T1000 (cell line): ENCODE measurements around the gene MLLT10.
A peak's percentile ranks its signal among the peaks of the same experiment; 100 is the strongest.

Experiments
- DNase-seq: peaks from one replicate; lab custom pipeline; 2025; ENCODE audit warnings: mixed read lengths; lab: John Stamatoyannopoulos, UW

The MLLT10 gene

GRCh38 chr10:21516242-21517131 lies 17.5 kb upstream of the MLLT10 start:
- peak; percentile 99 for DNase-seq

DNA sequence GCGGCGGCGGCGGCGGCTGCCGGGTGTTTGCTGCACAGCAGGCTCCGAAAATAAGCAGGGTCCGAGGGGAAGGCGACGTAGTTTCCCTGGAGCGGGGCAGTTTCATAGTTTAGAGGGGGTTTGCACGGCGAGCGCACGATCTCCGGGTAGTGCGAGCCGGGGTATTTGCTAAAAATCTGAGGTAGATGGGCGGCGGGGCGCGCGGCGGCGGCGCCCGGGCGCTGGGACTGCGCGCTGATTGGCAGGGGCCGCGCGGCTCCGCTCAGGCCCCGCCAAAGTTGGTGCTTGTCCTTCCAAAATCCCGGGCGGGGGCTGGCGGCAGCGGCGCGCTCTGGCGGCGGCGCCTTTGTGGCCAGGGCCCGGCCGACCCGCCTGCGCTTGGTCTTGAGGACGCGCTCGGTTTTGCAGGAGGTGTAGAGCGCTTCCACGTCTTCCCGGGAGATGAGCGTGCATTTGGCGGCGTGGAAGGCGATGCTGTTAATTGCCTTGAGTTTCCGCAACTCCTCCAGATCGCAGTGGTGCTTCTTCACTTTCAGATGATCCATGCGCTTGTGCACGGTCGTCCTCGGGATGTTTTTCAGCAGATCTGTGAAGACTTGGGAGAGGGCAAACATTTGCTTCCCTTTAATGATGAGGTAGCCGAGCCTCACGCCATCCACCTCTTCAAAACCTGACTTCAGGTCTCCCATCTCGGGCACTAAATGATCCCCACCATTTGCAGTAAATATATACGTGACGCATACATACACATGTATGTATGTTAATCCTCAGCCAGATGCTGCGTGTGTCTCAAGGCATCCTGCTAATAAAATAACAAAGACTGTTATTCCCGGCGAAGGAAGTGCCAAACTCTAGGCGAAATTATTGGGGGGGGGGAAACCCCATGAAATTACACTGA lies 16.6 kb upstream of the MLLT10 start:
- DNase-seq: peak; percentile 97

DNA sequence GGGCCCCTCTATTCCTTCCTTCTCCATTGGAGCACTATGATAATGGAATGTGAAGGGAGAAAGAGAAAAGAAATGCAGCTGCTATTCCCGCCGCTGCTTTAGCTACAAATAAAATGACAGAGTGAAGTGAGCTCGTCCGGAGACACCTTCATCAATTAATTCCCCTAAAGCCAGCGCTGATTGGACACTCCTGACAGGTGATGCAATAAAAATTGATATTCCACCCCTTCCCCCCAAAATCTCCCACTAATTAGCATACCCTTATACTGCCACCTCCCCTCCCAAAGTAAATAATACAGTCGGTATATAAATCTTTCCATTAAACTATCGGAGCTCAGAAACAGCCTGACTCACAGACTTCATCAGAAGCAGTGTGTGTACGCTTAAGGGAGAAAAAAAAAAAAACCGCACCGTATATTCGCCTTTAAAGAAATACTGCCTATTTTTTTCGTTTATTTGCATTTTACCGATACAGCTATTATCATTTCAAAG lies 15.8 kb upstream of the MLLT10 start:
- no peak for DNase-seq

DNA sequence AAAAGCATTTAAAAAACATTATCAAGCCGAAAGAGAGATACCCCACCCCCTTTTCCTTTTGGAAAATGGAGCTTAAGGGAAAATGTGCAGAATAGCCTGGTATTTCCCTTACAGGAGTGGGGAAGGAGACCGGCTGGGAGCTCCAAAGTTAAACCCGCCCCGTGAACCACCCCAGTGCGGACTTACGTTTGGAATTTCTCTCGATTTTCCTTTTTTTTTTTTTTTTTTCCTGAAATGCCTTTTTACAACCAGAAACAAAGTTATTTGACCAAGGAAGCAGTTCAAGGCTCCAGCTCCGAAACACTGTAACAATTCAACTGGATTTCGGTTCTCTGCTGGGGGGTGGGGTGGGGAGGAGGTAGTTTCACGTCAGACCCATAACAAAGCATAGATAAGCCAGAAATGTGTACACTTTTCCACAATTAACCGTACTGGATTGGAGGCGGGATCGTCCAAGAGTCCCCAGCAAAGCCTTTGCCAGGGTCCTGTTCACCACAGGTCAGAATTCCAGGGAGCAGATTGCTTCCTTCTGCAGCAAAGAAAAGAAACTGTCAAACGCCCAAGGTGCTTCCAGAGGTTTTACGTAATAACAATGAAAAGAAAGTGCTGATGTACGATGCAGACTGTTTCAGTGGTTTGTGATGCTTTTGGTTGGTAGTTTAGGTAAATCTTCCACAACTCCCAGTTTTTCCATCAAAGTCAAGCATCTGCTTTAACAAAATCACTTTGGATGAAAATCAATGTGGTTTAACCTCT lies 15.2 kb upstream of the MLLT10 start:
- no peak for DNase-seq

DNA sequence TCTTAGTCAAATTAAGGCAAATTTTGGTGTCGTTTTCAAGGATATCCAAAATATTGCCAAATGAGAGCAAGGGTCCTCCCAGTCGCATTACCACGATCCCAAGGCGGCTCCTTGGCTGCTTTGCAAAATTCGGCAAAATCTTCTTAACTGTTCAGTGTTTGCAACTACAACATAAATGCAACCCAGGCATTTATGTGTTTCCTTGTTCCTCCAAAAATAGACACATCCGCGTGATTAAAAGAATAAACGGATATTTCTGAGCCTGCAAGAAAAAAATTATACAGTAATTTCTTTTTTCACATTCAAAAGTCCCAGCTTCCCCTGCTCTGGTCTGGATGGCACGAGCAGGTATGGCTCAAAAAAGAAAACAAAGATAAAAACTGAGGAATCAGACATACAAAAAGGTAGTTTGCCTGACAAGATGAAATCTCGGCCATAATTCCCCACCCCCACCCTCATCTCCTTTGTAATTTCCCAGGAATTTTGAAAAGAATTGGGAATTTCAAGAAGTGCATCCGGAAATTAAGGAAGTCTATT lies 14.6 kb upstream of the MLLT10 start:
- DNase-seq: no peak

DNA sequence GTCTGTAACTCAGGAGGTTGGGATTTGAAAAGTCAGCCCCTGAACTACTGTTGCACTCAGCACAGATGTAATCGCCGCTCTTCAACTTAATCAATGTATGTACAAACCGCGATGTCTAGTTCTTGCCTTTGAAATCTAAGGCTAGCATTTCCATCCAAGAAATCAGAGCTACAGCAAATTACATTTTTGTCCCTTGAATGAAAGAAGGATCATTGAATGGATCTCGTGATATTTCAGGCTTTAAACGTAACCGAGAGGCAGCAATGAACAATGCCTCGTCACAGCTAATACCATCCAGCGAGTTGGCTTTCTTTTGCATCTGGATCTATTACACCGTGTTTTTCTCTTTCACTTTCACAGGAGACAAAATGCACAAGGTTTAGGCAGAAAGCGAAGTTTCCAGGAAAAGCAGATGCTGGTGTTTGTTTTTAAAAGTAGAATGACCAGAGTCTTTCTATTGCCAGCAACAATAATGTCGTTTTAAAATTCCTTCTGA lies 14.0 kb upstream of the MLLT10 start:
- DNase-seq: no peak

- no peak for DNase-seq
Observed at GRCh38 chr10:21520509-21520908, 13.5 kb upstream of the MLLT10 start.

DNA sequence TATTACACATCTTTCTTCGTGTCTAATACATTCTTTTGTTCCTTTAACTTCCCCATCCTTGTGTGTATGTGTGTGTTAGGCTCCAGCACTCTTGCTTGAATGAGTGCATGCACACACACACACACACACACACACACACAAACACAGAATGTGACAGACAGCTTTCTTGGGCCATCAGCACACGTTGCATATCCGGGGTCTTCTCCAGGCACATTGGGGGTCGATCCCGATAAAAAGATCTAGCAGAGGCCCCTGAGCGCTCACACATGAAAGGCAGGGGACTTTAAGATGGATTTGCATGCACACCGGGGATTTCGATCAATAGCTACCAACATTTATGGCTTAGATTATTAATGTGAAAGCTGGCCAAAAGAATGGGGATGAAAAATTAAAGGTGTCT lies 13.1 kb upstream of the MLLT10 start:
- DNase-seq: no peak

DNA sequence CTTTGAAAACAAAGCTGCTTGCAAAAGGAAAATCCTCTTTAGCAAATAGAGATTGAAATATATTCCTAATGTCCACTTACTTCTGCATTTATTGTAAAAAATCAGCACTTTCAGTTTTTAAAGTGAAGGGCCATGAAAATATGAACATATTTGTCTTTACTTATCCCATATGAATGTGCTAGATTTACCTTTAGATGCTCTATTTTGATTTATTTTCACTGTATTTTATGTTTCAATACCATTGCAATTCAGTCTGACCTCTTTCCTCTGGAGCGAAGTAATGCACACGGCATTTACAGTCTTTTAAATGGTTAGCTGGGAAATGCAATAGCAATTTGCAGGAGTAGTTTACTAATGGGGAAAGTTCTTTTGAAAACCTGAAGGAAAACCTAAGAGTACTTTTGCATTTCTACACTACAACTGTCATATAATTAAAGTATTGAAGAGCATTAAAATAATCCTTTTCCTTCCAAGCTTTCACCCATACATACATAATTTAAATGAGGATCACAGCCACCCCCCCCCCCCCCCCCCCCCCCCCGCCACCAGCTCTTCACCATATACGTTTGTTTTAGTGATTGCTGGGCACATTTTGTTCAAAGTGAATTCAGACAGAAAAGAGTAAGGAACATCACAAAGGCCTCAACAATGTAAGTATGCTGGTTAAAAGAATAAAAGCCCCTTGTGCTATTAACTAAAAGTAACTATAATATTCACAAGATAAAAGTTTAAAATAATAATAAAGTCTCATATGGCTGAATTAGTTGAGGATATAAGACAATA lies 12.1 kb upstream of the MLLT10 start:
- no peak for DNase-seq

- no peak for DNase-seq
Observed at GRCh38 chr10:21522631-21523406, 11.2 kb upstream of the MLLT10 start.

DNA sequence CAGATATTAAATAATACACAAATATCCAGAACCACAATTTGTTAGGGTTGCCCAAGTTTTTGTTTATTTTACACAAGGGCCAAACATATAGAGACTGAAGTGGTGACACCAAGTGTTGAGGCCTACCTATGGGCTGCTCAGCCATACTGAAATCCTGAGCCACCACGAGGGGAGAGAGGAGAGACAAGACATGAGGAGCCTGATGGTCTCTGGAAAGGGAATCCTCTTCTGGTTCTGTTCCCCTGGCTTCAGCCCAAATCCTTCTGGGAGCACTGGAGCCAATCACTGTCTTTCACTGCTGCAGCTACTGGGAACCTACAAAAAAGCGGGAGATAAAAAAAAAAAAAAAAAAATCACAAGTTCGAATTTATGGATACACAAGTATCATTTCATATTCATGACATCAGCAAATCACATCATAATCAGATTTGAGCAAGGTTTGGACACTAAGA lies 10.4 kb upstream of the MLLT10 start:
- no peak for DNase-seq

DNA sequence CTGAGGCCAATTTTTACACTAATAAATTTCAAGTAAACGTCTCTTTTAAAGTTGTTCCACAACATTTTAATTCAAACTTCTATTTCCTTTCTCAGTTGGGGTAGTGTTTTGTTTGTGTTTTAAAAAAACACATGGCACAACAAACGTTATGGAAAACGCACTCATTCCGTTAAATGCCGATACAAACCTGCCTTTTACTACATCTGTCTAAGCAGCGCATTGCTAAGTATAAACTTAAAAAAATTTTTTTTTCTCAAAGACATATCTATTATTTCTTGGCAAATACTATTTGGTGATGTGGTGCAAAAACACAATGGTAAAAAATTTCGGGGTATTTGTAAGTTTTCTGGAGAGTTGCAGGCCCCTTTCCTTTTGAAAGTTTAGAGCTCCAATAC lies 9.9 kb upstream of the MLLT10 start:
- DNase-seq: no peak

DNA sequence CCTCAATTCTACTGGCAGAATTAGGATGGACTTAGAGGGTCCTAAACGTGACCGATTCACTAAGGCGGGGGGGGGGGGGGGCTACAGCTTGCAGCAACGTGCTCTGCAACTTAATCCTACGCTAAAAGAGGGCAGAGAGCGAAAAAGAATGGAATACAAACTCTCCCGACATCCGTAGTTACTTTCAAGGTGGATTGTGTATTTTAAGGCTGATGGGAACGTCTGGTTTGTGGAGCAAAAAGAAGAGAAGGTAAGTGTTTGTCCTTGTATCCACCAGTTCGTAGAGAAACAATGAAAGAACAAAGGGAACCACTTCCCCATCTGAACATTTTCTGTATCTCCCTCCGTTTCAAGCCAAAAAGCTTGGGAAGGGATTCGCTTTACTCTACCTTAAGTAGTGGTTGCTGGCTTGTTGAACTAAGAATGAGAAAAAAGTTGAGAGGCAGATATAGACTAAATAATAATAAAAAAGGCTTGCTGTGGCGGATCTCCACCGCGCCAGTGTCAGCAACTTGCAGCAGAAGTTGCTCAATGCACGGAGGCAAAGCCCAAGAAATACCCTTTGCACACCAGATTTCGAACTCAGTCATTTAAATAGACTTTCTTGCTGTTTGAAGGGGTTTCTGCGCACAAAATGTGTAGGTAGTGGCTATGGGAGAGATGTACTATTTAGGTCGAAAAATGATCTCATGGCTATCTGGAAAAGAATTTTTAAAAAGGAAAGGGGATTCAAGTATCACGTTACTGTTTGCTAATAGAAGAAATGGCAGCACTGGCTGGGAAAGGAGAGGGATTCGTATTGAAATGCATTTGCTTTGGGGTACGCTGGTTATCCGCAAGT lies 9.3 kb upstream of the MLLT10 start:
- no peak for DNase-seq

- peak; percentile 99 for DNase-seq
Observed at GRCh38 chr10:21525367-21526187, 8.5 kb upstream of the MLLT10 start, which contains the start of gene SKIDA1. Gene SKIDA1, minus strand, starts transcription at chr10:21525682. Its CDS starts 7,860 bp downstream, at chr10:21517822.

DNA sequence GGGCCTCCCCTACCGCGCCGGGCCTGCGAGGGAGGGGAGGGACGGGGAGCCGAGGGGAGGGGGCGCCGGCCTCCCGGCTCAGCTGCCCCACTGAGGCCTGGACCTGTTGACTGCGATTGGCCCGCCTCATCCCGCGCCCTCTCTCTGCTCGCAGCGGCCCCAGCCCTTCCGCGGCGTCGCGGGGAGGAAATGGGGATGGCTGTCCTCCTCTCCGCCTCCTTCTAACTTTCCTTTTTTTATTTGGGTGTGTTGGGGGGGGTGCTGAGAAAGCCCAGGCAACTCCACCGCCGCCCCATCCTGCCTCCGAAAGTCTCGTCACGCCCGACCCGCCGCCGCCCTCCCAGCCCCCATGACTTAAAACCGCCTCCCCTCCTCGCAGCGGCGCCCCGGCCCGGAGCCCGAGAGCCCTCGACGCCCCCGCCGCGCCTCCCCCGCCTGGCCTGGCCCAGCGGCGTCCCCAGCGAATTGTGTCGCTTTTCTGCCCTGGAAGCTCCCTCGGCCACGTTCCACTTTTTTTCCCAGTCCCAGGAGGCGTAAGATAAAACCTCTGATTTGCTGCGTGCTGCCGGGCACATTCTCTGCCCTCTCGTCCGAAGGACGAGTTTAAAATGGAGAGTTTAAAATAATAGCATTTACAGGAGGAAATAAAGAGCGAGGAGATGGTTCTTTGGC lies 7.7 kb upstream of the MLLT10 start:
- peak; percentile 99 for DNase-seq

GRCh38 chr10:21526860-21527597 lies 7.0 kb upstream of the MLLT10 start:
- no peak for DNase-seq
